Transverse colon (tissue), 4 donors: ENCODE results near the gene FLVCR2. TPM values are rescaled to one million over a fixed set of nuclear protein-coding genes. Genes with fewer than 3 reads are reported as not detected.

ENCODE experiments used
- DNase-seq: peaks from one replicate; pipeline ENCODE4 v3.0.0-alpha.2; 2019
- H3K27ac ChIP-seq, 4 donors: fragments of 200-600 bp; sonication (generic); 2 replicates each; pipeline ENCODE4 v1.5.1; 2016 to 2018; ENCODE audit warnings: inconsistent platforms in 4 of 4
- H3K27me3 ChIP-seq: fragments of 200-600 bp; sonication (generic); 2 replicates; pipeline ENCODE4 v1.5.1; 2017; ENCODE audit warnings: inconsistent platforms
- H3K36me3 ChIP-seq, 4 donors: fragments of 200-600 bp; sonication (generic); 2 replicates each; pipeline ENCODE4 v1.5.1; 2017 to 2019; ENCODE audit warnings: inconsistent platforms in 4 of 4
- H3K4me1 ChIP-seq, 4 donors: fragments of 200-600 bp; sonication (generic); 2 replicates each; pipeline ENCODE4 v1.5.1; 2017 to 2020; ENCODE audit warnings: inconsistent platforms in 4 of 4
- H3K4me3 ChIP-seq, 4 donors: fragments of 200-600 bp; sonication (generic); 1 replicate in 1 of 4; 2 replicates in 3 of 4; pipeline versions ENCODE4 v1.5.1 to v1.6.1; 2017 to 2019; ENCODE audit warnings: inconsistent platforms in 4 of 4
- H3K9me3 ChIP-seq, 2 donors: fragments of 200-600 bp; sonication (generic); 2 replicates each; pipeline ENCODE4 v1.5.1; 2017 to 2019; ENCODE audit warnings: inconsistent platforms in 2 of 2
- CTCF ChIP-seq, 5 experiments: fragments of 200-600 bp in 3 of 5; fragments of 450-650 bp in 2 of 5; sonication (generic) in 3 of 5; IDR thresholded peaks; 1 replicate in 2 of 5; 2 replicates in 3 of 5; pipeline ENCODE4 v1.5.1; 2016 to 2017; ENCODE audit warnings: antibody characterized with exemption in 5 of 5, inconsistent platforms in 3 of 5, mild to moderate bottlenecking in 2 of 5, moderate library complexity in 1 of 5
- EP300 ChIP-seq: sonication (generic); formaldehyde crosslinking; IDR thresholded peaks from one replicate; pipeline ENCODE4 v1.6.1; 2017; ENCODE audit warnings: antibody characterized with exemption, low read depth
- POLR2A ChIP-seq: fragments of 450-650 bp; IDR thresholded peaks from one replicate; pipeline ENCODE4 v1.6.1; 2016; ENCODE audit warnings: antibody characterized with exemption, mild to moderate bottlenecking, moderate library complexity
- POLR2AphosphoS5 ChIP-seq, 3 donors: sonication (generic); formaldehyde crosslinking; IDR thresholded peaks; one replicate each; pipeline ENCODE4 v1.6.1; 2016; ENCODE audit warnings: antibody characterized with exemption in 3 of 3
- WGBS, 2 donors: methylation state at CpG; one replicate each; pipeline ENCODE4 v1.1.5; 2018; ENCODE audit warnings: low coverage in 1 of 2; 5-methylcytosine and 5-hydroxymethylcytosine counted together
- in situ Hi-C, 4 donors: fragments of 200-750 bp; cut with MboI; loops; one replicate each; pipeline versions ENCODE4 v1.15.0 to v1.15.1; 2017; ENCODE audit warnings: low sequenced_read_pairs in 3 of 4, low pct_ligation_motif_present in 1 of 4, low pct_unique_long_range_greater_than_20kb in 1 of 4
- intact Hi-C: fragments of 100-400 bp; cut with DNase I; formaldehyde crosslinking; loops from one replicate; pipeline ENCODE4 v1.15.1; 2023; ENCODE audit warnings: low total_unique reads
- total RNA-seq, 4 donors: library from RNA; depleted of rRNA; stranded (reverse); fragments of >200 nt; gene quantifications; one replicate each; pipeline ENCODE4 v1.1.0, GENCODE V29; 2016

FLVCR2 gene
- total RNA-seq, 4 donors from 2014 or later = 6.2 to 54.5 (median 45.0) TPM

- no peaks in the 10 kb centered on the region for H3K4me1 ChIP-seq
- no peaks in the 10 kb centered on the region for H3K9me3 ChIP-seq
- no peaks in the 10 kb centered on the region for H3K36me3 ChIP-seq
- WGBS, 2 donors = 86% methylated on average over 7 of the region's 7 CpGs; no CpG with 5 or more reads in 1 of the 2 donors
- intact Hi-C loops (no loop called here), in situ Hi-C loops (no loop called here)
- H3K27ac ChIP-seq = no peak overlapping the region
- H3K27me3 ChIP-seq = no peaks in the 10 kb centered on the region
- no peak for TF ChIP-seq POLR2A
- no peak overlapping the region for H3K4me3 ChIP-seq
- no peak for DNase-seq
These were observed 10.3 kb upstream of the FLVCR2 start for GRCh38 chr14:75568140-75568539.

GRCh38 chr14:75568791-75569190 is 9.6 kb upstream of the FLVCR2 start:
- Histone ChIP-seq H3K4me3 (no peak overlapping the region), H3K4me1 (no peaks in the 10 kb centered on the region), H3K36me3 (no peaks in the 10 kb centered on the region), H3K27me3 (no peaks in the 10 kb centered on the region), H3K9me3 (no peaks in the 10 kb centered on the region), H3K27ac (no peak overlapping the region)
- WGBS, 2 donors = 87% methylated on average over 4 to 6 of the region's 6 CpGs
- intact Hi-C loops = no loop called here
- no peak for DNase-seq
- TF ChIP-seq POLR2AphosphoS5 (IDR thresholded peaks at IDR 0.05) (no peak), EP300 (no peak), POLR2A (no peak), CTCF (IDR thresholded peaks at IDR 0.05) (no peak)
- in situ Hi-C loops = no loop called here

DNA sequence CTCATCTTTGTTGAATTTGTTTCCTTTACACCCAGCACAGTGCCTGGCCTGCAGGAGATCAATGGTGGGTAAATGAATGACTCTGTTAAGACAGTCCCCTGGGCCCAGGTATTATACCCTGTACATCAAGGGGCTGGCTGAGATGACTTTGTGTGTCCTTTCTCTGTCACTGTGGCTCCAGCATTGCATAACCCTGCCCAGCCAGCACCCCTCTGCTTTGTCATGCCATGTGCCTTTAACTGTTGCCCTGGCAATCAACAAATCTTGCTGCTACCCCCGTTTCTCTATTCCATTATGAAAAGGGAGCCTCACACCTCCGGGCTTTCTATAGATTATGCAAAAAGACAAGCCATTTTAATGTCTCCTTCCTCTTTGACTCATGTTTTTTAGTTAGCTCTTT is 7.6 kb upstream of the FLVCR2 start:
- Histone ChIP-seq H3K9me3 (no peaks in the 10 kb centered on the region), H3K27ac (no peak overlapping the region), H3K4me1 (no peaks in the 10 kb centered on the region), H3K36me3 (no peaks in the 10 kb centered on the region), H3K4me3 (no peak overlapping the region), H3K27me3 (no peaks in the 10 kb centered on the region)
- DNase-seq = no peak
- intact Hi-C loops = no loop called here
- TF ChIP-seq CTCF (IDR thresholded peaks at IDR 0.05) (no peak), EP300 (no peak), POLR2AphosphoS5 (IDR thresholded peaks at IDR 0.05) (no peak), POLR2A (no peak)
- in situ Hi-C loops = no loop called here
- WGBS, 2 donors = 52 to 64% methylated on average over 2 of the region's 2 CpGs

GRCh38 chr14:75572104-75572503 is 6.3 kb upstream of the FLVCR2 start:
- H3K4me3 ChIP-seq = no peak overlapping the region
- no peaks in the 10 kb centered on the region for H3K36me3 ChIP-seq
- H3K27me3 ChIP-seq = no peaks in the 10 kb centered on the region
- in situ Hi-C loops = no loop called here
- intact Hi-C loops = no loop called here
- no peak for DNase-seq
- WGBS, 2 donors = 75 to 80% methylated on average over 1 to 6 of the region's 6 CpGs
- H3K9me3 ChIP-seq = no peaks in the 10 kb centered on the region
- no peak overlapping the region for H3K27ac ChIP-seq
- H3K4me1 ChIP-seq = peaks cover 0 to under 1% (median 0%) of the 10 kb centered on the region in 4 donors
- TF ChIP-seq EP300 (no peak), POLR2A (no peak), CTCF (IDR thresholded peaks at IDR 0.05) (no peak), POLR2AphosphoS5 (IDR thresholded peaks at IDR 0.05) (no peak)

- 56 to 62% methylated on average over 3 of the region's 3 CpGs for WGBS, 2 donors
- Histone ChIP-seq H3K9me3 (no peaks in the 10 kb centered on the region), H3K4me1 (peaks cover 0 to 33% (median 23%) of the 10 kb centered on the region in 4 donors), H3K27ac (peak overlapping the region in 1 of 4 donors; percentile 4), H3K27me3 (no peaks in the 10 kb centered on the region), H3K36me3 (no peaks in the 10 kb centered on the region), H3K4me3 (no peak overlapping the region)
- no peak for TF ChIP-seq POLR2A
- intact Hi-C loops = no loop called here
- in situ Hi-C loops = loop anchor here in 3 of 4 donors (5.0 kb wide), 1 partner anchor 75 kb away; no protein-coding TSS in a partner anchor
- no peak for DNase-seq
These were observed 1.3 kb upstream of the FLVCR2 start for GRCh38 chr14:75577090-75577489.
